ENCODE measurements around the gene MACF1.
"Not testable (repeated sequence)": the region's sequence is repeated elsewhere in the genome, so short reads cannot be mapped to it uniquely, and the experiment has no call there.

MACF1 gene

GRCh38 chr1:39413902-39414528 is 209.5 kb downstream of the MACF1 start:
- no peak for DNase-seq (ENCODE audit: low read depth in 1 of 2, low spot score in 1 of 2)

- DNase-seq (ENCODE audit: low read depth in 1 of 2, low spot score in 1 of 2), result no peak
Measured at GRCh38 chr1:39415553-39415952, 211.1 kb downstream of the MACF1 start.

- DNase-seq (ENCODE audit: low read depth in 1 of 2, low spot score in 1 of 2), result no peak
Measured at GRCh38 chr1:39416609-39417008, 212.1 kb downstream of the MACF1 start.

GRCh38 chr1:39418236-39418635 is 213.7 kb downstream of the MACF1 start:
- no peak for DNase-seq (ENCODE audit: low read depth in 1 of 2, low spot score in 1 of 2)

GRCh38 chr1:39420493-39420892 is 216.0 kb downstream of the MACF1 start:
- DNase-seq (ENCODE audit: low read depth in 1 of 2, low spot score in 1 of 2), result no peak

GRCh38 chr1:39422614-39423013 is 218.1 kb downstream of the MACF1 start:
- DNase-seq (ENCODE audit: low read depth in 1 of 2, low spot score in 1 of 2), result no peak

- DNase-seq (ENCODE audit: low read depth in 1 of 2, low spot score in 1 of 2), result no peak
Measured at GRCh38 chr1:39425151-39425550, 220.7 kb downstream of the MACF1 start.

- no peak for DNase-seq (ENCODE audit: low read depth in 1 of 2, low spot score in 1 of 2)
Measured at GRCh38 chr1:39425634-39426033, 221.1 kb downstream of the MACF1 start.

GRCh38 chr1:39426346-39426745 is 221.9 kb downstream of the MACF1 start:
- no peak for DNase-seq (ENCODE audit: low read depth in 1 of 2, low spot score in 1 of 2)

- no peak for DNase-seq (ENCODE audit: low read depth in 1 of 2, low spot score in 1 of 2)
Measured at GRCh38 chr1:39427374-39427773, 222.9 kb downstream of the MACF1 start.

- no peak for DNase-seq (ENCODE audit: low read depth in 1 of 2, low spot score in 1 of 2)
Measured at GRCh38 chr1:39427912-39428311, 223.4 kb downstream of the MACF1 start.

- DNase-seq (ENCODE audit: low read depth in 1 of 2, low spot score in 1 of 2), result no peak
Measured at GRCh38 chr1:39431927-39432326, 227.4 kb downstream of the MACF1 start.

- DNase-seq (ENCODE audit: low read depth in 1 of 2, low spot score in 1 of 2), result no peak
Measured at GRCh38 chr1:39434797-39435395, 230.4 kb downstream of the MACF1 start.

- DNase-seq (ENCODE audit: low read depth in 1 of 2, low spot score in 1 of 2), result no peak
Measured at GRCh38 chr1:39435597-39435996, 231.1 kb downstream of the MACF1 start.

GRCh38 chr1:39436842-39437241 is 232.3 kb downstream of the MACF1 start:
- no peak for DNase-seq (ENCODE audit: low read depth in 1 of 2, low spot score in 1 of 2)

GRCh38 chr1:39438042-39438441 is 233.5 kb downstream of the MACF1 start:
- no peak for DNase-seq (ENCODE audit: low read depth in 1 of 2, low spot score in 1 of 2)

GRCh38 chr1:39440856-39441255 is 236.4 kb downstream of the MACF1 start:
- no peak for DNase-seq (ENCODE audit: low read depth in 1 of 2, low spot score in 1 of 2)

GRCh38 chr1:39441797-39442196 is 237.3 kb downstream of the MACF1 start:
- no peak for DNase-seq (ENCODE audit: low read depth in 1 of 2, low spot score in 1 of 2)

- DNase-seq (ENCODE audit: low read depth in 1 of 2, low spot score in 1 of 2), result no peak
Measured at GRCh38 chr1:39445573-39445972, 241.1 kb downstream of the MACF1 start.

- DNase-seq (ENCODE audit: low read depth in 1 of 2, low spot score in 1 of 2), result no peak
Measured at GRCh38 chr1:39446986-39447567, 242.6 kb downstream of the MACF1 start.

- DNase-seq (ENCODE audit: low read depth in 1 of 2, low spot score in 1 of 2), result not testable (repeated sequence)
Measured at GRCh38 chr1:39450041-39450440, 245.5 kb downstream of the MACF1 start.

- no peak for DNase-seq (ENCODE audit: low read depth in 1 of 2, low spot score in 1 of 2)
Measured at GRCh38 chr1:39450956-39451606, 246.6 kb downstream of the MACF1 start.
